ENCODE measurements around the gene CLSTN2.

Gene CLSTN2

DNA sequence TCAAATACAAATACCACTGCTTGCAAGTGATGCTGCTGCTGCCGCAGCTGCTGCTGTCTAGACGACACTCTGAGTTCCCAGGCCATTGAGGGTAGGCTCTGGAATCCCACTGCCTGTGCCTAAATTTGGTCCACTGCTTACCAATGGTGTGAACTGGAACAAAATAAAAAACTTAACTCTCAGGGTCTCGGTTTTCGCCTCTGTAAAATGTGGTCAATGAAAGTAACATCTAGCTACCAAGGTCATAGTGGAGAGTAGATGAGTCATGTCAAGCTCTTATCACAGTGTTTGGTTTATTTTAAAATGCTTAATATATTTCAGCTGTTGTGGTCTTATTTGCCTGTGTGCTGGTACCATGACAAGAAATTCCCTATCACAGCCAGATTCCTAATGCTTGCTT lies 299.3 kb downstream of the CLSTN2 start:
- DNase-seq (ENCODE audit: insufficient read length, low spot score): no peak
- no peak for TF ChIP-seq POLR2A (IDR thresholded peaks at IDR 0.05; ENCODE audit: low read depth, low read length)
- no peak for TF ChIP-seq POLR2AphosphoS5 (IDR thresholded peaks at IDR 0.05; ENCODE audit: low read depth, low read length)
- TF ChIP-seq TAF1 (IDR thresholded peaks at IDR 0.05; ENCODE audit: low read depth, low read length): no peak
- no peak for TF ChIP-seq SPI1 (IDR thresholded peaks at IDR 0.05; ENCODE audit: low read depth, low read length)
- TF ChIP-seq PAX5 (IDR thresholded peaks at IDR 0.05; ENCODE audit: insufficient read depth, low read length, severe bottlenecking): no peak
- no peak for FAIRE-seq

DNA sequence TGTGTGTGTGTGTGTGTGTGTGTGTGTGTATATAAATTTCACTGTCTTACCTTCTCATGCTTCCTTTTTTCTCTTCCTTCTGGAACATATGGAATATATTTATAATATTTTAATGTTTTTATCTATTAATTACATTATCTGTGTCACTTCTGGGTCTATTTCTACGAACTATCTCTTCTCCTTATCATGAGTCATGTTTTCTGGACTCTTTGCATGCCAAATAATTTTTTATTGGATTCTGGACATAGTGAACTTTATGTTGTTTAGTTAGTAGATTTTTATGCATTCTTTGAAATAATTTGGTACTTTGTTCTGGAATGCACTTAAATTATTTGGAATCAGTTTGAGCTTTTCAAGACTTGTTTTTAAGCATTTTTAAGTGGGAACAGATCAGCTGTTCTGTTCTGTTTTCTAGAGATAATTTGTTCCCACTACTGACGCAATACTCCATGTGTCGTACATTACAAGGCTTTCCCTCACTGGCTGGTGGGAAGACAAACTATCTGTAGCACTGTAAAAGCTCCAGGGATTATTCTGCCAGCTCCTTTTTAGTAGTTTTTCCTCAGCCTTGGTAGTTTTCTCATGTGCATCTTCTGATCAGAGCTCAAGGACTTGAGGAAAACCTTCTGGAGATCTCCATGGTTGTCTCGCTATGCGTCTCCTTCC lies 302.0 kb downstream of the CLSTN2 start:
- DNase-seq (ENCODE audit: insufficient read length, low spot score) (no peak), FAIRE-seq (no peak)
- TF ChIP-seq TAF1 (IDR thresholded peaks at IDR 0.05; ENCODE audit: low read depth, low read length): no peak
- no peak for TF ChIP-seq SPI1 (IDR thresholded peaks at IDR 0.05; ENCODE audit: low read depth, low read length)
- TF ChIP-seq POLR2AphosphoS5 (IDR thresholded peaks at IDR 0.05; ENCODE audit: low read depth, low read length): no peak
- no peak for TF ChIP-seq POLR2A (IDR thresholded peaks at IDR 0.05; ENCODE audit: low read depth, low read length)
- TF ChIP-seq PAX5 (IDR thresholded peaks at IDR 0.05; ENCODE audit: insufficient read depth, low read length, severe bottlenecking): no peak
- TF ChIP-seq POU2F2 (IDR thresholded peaks at IDR 0.05; ENCODE audit: low read depth, low read length): no peak

DNA sequence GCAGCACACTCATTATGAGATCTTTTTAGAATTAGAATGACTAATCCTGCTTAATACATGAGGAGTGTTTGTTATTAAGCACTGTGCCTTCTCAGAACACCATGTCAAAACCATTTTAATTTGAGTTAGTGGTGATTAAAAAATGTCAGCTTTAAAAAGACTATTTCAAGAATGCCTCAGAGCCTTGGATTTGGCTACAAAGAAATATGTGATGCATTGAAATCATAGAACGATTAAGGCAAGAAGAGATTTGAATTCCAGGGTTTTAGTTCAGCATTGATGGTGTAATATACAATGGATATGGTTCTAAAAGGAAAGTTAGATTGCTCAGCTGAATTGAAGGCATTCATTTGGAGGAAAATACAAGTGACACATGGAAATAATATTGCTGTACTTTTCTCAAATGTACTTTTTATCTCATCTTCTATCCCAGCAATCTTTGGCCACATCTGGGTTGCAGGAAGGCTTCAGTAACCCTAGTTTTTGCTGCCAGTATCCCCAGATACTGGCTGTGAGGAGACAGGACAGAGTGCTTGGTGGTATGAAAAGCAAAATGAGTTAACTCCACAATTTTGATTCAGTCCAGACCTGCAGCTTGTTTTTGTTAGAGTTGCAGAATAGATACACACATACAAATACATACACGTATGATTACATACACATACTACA lies 303.8 kb downstream of the CLSTN2 start:
- DNase-seq (ENCODE audit: insufficient read length, low spot score) (no peak), FAIRE-seq (no peak)
- TF ChIP-seq TAF1 (IDR thresholded peaks at IDR 0.05; ENCODE audit: low read depth, low read length) (no peak), POLR2A (IDR thresholded peaks at IDR 0.05; ENCODE audit: low read depth, low read length) (no peak)

DNA sequence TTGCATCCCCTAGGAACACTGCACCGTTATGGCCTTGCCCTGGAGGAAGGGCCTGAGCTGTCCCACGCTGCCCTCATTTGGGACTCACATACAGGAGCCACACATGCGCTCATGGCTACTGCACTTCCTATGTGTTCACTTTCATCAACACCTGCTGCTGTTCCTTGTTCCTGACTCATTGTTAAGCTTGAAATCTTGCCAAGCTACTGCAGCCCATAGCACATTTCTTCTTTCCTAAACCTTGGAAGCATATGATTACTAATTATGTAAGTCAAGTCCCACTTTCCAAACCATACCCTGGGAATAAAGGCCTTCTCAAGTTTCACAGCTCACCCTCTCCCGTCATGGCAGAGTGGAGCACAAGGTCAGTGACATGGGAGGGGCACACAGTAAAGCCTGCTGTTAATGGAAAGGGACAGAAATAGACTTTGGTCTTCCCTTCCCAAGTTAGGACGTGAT lies 307.9 kb downstream of the CLSTN2 start:
- DNase-seq (ENCODE audit: insufficient read length, low spot score) (no peak), FAIRE-seq (no peak)
- TF ChIP-seq TAF1 (IDR thresholded peaks at IDR 0.05; ENCODE audit: low read depth, low read length): no peak
- TF ChIP-seq SPI1 (IDR thresholded peaks at IDR 0.05; ENCODE audit: low read depth, low read length): no peak
- no peak for TF ChIP-seq POU2F2 (IDR thresholded peaks at IDR 0.05; ENCODE audit: low read depth, low read length)
- no peak for TF ChIP-seq PAX5 (IDR thresholded peaks at IDR 0.05; ENCODE audit: insufficient read depth, low read length, severe bottlenecking)
- TF ChIP-seq POLR2AphosphoS5 (IDR thresholded peaks at IDR 0.05; ENCODE audit: low read depth, low read length): no peak
- TF ChIP-seq POLR2A (IDR thresholded peaks at IDR 0.05; ENCODE audit: low read depth, low read length): no peak

DNA sequence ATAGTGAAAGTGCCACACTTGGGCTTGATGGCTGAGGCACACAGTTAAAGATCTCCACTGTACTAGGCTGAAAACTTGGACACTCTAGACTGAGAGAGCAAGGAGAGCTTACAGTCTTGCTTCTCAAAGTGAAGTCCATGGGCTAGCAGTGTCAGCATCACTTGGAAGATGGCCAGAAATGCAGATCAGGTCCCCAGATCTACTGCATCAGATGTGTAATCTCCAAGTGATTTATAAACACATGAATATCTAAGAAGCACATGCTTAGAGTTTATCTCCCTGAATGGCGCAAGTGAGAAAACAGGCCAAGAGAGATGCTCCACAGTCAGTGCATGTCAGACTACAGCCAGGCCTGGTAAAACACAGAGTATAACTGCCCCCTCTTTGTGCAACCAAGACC lies 308.6 kb downstream of the CLSTN2 start:
- no peak for DNase-seq (ENCODE audit: insufficient read length, low spot score)
- FAIRE-seq: no peak
- TF ChIP-seq SPI1 (IDR thresholded peaks at IDR 0.05; ENCODE audit: low read depth, low read length): no peak
- no peak for TF ChIP-seq TAF1 (IDR thresholded peaks at IDR 0.05; ENCODE audit: low read depth, low read length)
- TF ChIP-seq POLR2AphosphoS5 (IDR thresholded peaks at IDR 0.05; ENCODE audit: low read depth, low read length): no peak
- no peak for TF ChIP-seq POLR2A (IDR thresholded peaks at IDR 0.05; ENCODE audit: low read depth, low read length)
- TF ChIP-seq POU2F2 (IDR thresholded peaks at IDR 0.05; ENCODE audit: low read depth, low read length): no peak
- no peak for TF ChIP-seq PAX5 (IDR thresholded peaks at IDR 0.05; ENCODE audit: insufficient read depth, low read length, severe bottlenecking)

DNA sequence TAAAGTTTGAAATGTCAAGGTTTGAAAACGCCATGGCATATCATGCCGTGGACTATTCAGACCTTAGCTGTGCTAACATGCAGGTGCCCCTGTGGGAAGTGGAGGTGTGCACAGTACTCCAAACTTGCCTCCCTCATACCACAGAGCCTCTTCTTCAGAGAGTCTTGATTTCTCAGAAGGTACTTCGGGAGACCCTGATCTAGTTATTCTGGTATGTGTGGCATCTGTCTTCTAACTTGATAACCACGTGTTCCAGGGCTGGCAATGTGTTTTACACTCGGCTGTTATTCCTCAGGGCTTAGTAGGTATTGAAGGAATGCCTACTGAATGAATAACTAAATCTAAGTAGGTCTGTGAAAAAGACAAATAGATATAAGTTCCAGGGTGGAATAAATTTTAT lies 309.9 kb downstream of the CLSTN2 start:
- TF ChIP-seq SPI1 (IDR thresholded peaks at IDR 0.05; ENCODE audit: low read depth, low read length): no peak
- TF ChIP-seq POLR2AphosphoS5 (IDR thresholded peaks at IDR 0.05; ENCODE audit: low read depth, low read length): no peak
- TF ChIP-seq PAX5 (IDR thresholded peaks at IDR 0.05; ENCODE audit: insufficient read depth, low read length, severe bottlenecking): no peak
- no peak for TF ChIP-seq POU2F2 (IDR thresholded peaks at IDR 0.05; ENCODE audit: low read depth, low read length)
- no peak for TF ChIP-seq TAF1 (IDR thresholded peaks at IDR 0.05; ENCODE audit: low read depth, low read length)
- TF ChIP-seq POLR2A (IDR thresholded peaks at IDR 0.05; ENCODE audit: low read depth, low read length): no peak
- DNase-seq (ENCODE audit: insufficient read length, low spot score): no peak

DNA sequence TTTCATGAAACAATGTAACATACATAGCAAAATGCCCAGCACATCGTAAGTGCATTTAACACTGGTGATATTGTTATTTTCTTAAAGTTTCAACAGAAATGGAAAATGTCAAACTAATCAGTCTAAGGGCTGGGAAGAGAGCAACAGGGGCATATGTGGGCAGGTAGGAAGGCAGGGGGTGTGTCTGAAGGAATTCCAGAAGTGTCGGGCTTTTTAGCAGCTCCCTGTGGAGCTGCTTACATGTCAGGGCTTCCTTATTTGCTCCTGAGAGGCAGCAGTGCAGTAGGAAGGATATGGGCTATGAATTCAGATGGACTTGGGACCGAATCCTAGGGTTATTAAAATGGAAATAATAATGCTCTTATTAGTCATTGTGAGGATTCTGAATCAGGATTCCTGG lies 311.6 kb downstream of the CLSTN2 start:
- FAIRE-seq: no peak
- no peak for DNase-seq (ENCODE audit: insufficient read length, low spot score)
- no peak for TF ChIP-seq TAF1 (IDR thresholded peaks at IDR 0.05; ENCODE audit: low read depth, low read length)
- no peak for TF ChIP-seq SPI1 (IDR thresholded peaks at IDR 0.05; ENCODE audit: low read depth, low read length)
- TF ChIP-seq POU2F2 (IDR thresholded peaks at IDR 0.05; ENCODE audit: low read depth, low read length): no peak
- TF ChIP-seq PAX5 (IDR thresholded peaks at IDR 0.05; ENCODE audit: insufficient read depth, low read length, severe bottlenecking): no peak
- no peak for TF ChIP-seq POLR2AphosphoS5 (IDR thresholded peaks at IDR 0.05; ENCODE audit: low read depth, low read length)
- TF ChIP-seq POLR2A (IDR thresholded peaks at IDR 0.05; ENCODE audit: low read depth, low read length): no peak

More for the DNA sequence above, 309.9 kb downstream of the CLSTN2 start:
- no peak for FAIRE-seq

DNA sequence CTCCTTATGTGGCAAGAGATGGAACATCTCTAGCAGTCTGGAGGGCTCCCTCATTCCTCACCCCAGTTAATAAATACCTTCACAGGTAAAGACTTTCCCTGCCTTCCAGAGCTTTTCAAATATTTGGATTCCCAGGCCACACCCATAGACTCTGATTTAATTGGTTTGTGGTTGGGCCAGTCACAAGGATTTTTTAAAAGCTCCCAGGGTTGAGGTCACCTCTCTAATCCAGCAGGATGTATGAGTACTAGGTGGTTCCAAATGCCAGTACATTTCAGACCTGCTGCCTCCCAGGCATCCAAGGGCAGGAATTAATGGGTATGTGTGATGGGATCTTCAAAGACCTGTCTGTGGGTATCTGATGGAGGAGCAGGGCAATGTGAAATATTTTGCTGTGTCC lies 312.8 kb downstream of the CLSTN2 start:
- no peak for FAIRE-seq
- no peak for DNase-seq (ENCODE audit: insufficient read length, low spot score)
- no peak for TF ChIP-seq TAF1 (IDR thresholded peaks at IDR 0.05; ENCODE audit: low read depth, low read length)
- no peak for TF ChIP-seq POLR2A (IDR thresholded peaks at IDR 0.05; ENCODE audit: low read depth, low read length)
- TF ChIP-seq POU2F2 (IDR thresholded peaks at IDR 0.05; ENCODE audit: low read depth, low read length): no peak
- no peak for TF ChIP-seq SPI1 (IDR thresholded peaks at IDR 0.05; ENCODE audit: low read depth, low read length)
- no peak for TF ChIP-seq POLR2AphosphoS5 (IDR thresholded peaks at IDR 0.05; ENCODE audit: low read depth, low read length)
- TF ChIP-seq PAX5 (IDR thresholded peaks at IDR 0.05; ENCODE audit: insufficient read depth, low read length, severe bottlenecking): no peak

DNA sequence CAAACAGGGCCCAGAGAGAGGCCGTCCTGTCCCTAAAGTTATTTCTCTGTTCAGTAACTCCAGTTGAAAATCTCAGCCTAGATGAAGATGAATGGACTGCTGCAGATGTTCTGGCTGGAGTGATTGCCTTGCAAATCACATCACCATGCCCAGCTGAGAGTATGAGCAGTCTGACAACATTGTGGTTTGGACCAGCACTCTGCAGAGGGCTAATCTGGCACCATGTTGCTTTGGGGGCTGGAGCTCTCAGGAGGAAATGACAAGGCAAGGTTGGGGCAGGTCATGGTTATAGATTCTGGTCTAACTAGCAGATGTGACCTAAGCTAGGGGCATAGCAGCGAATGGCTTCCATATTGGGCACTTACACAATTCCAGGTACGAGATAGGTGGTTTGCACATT lies 314.2 kb downstream of the CLSTN2 start:
- TF ChIP-seq POU2F2 (IDR thresholded peaks at IDR 0.05; ENCODE audit: low read depth, low read length): no peak
- no peak for TF ChIP-seq SPI1 (IDR thresholded peaks at IDR 0.05; ENCODE audit: low read depth, low read length)
- TF ChIP-seq TAF1 (IDR thresholded peaks at IDR 0.05; ENCODE audit: low read depth, low read length): no peak
- TF ChIP-seq POLR2A (IDR thresholded peaks at IDR 0.05; ENCODE audit: low read depth, low read length): no peak
- no peak for TF ChIP-seq POLR2AphosphoS5 (IDR thresholded peaks at IDR 0.05; ENCODE audit: low read depth, low read length)
- TF ChIP-seq PAX5 (IDR thresholded peaks at IDR 0.05; ENCODE audit: insufficient read depth, low read length, severe bottlenecking): no peak
- DNase-seq (ENCODE audit: insufficient read length, low spot score) (no peak), FAIRE-seq (no peak)
